ENCODE measurements around the gene TOE1.
"Not testable (repeated sequence)": the region's sequence is repeated elsewhere in the genome, so short reads cannot be mapped to it uniquely, and the experiment has no call there.

TOE1 gene

DNA sequence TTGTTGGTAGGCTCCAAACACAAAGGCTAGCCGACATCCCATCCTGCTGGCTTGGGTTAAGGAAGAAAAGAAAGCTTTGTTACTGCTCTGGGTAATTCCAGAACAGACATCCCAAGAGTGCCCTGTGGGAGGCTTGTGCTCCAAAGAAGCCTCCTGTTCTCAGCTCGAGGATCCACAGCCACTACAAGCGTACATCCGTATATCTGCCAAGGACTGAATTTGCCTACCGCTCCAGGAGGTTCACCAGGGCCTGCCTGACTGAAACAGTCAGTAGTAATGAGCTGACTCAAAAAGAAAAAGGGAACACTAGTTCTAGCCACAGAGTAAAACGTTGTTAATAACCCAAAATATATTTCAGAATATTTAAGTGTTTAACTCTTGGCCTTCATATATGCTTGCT is 25.1 kb downstream of the TOE1 start:
- H3K36me3 Mint-ChIP-seq = no peaks in the 10 kb centered on the region
- H3K27ac Mint-ChIP-seq = no peak overlapping the region
- H3K9me3 Mint-ChIP-seq = no peaks in the 10 kb centered on the region
- no peak overlapping the region for H3K4me3 Mint-ChIP-seq
- peaks cover 2% of the 10 kb centered on the region for H3K4me1 Mint-ChIP-seq
- no peaks in the 10 kb centered on the region for H3K27me3 Mint-ChIP-seq

DNA sequence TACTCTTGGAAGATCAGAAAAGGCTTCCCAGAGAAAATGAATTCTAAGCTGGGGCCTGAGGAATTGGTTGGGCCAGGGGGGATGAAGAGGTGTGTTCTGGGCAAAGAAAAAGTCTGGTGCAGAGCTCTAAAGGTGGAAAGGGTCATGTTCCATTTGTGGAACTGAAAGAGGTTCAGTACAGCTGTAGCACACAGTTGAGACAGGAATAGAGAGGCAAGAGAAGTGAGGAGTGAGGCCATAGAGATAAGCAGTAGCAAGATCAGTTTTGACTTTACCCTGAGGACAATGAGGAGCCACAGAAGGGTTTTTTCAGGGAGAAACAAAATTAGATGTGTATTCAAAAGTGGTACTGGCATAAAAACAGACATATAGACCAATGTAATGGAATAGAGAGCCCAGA is 30.6 kb downstream of the TOE1 start:
- no peaks in the 10 kb centered on the region for H3K9me3 Mint-ChIP-seq
- no peak overlapping the region for H3K27ac Mint-ChIP-seq
- no peaks in the 10 kb centered on the region for H3K36me3 Mint-ChIP-seq
- no peak overlapping the region for H3K4me3 Mint-ChIP-seq
- no peaks in the 10 kb centered on the region for H3K27me3 Mint-ChIP-seq
- H3K4me1 Mint-ChIP-seq = peaks cover 10% of the 10 kb centered on the region

DNA sequence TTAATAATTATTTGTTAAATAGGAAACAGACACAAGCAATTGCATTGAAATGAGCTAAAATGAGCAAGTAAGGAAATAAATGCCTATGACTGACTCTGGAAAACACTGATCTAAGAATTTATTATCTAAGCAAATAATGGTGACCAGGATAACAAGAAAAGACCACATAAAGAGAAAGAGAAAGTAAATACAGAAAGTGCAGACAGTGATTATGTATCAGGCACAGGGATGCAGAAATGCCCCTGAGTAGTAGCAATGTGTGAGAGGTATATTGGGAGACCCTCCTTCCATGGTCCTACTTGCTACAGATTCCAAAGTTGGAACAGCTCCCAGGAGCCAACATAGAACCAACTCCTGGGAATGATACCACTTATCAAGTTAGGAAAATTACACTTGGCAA is 33.6 kb downstream of the TOE1 start:
- no peaks in the 10 kb centered on the region for H3K9me3 Mint-ChIP-seq
- H3K4me3 Mint-ChIP-seq = no peak overlapping the region
- peaks cover 2% of the 10 kb centered on the region for H3K36me3 Mint-ChIP-seq
- peaks cover 10% of the 10 kb centered on the region for H3K4me1 Mint-ChIP-seq
- H3K27me3 Mint-ChIP-seq = no peaks in the 10 kb centered on the region
- no peak overlapping the region for H3K27ac Mint-ChIP-seq

DNA sequence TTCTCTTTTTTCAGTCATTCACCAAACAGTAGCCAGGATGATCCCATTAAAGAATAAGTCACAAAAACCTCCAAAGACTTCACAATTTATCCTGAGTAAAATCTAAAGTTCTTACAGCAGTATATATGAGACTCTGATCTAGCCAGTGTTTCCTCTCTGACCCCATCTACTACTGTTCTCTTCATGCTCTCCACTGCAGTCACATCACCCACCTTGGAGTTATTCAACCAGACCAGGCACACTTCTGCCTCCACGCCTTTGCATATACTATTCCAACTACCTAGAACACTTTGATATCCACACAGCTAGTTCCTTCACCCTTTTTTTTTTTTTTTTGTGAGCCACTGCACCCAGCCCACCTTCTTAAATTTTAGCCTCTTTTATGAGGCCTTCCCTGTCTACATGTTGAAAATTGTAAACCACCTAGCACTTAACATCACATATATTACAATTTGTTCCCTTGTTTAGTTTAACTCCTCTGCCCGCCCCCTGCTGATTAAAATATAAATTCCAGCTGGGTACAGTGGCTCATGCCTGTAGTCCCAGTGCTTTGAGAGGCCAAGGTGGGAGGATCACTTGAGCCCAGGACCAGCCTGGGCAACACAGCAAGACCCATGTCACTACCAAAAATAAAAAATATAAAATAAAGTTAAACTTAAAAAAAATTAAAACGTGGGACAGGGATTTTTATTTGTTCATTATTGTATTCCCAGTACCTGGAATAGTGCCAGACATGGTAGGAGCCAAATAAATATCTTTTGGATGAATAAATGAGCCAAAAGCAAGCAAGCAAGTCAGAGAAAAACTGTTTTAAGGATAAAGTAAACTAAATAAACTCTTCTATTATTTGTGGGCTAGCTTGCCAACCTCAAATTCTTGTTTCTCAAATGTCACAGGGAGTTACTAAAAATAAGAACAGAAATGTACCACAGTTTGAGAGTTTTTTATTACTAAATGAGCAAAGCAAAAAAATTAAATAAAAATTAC is 35.4 kb downstream of the TOE1 start:
- Mint-ChIP-seq H3K36me3 (peaks cover 3% of the 10 kb centered on the region), H3K4me3 (no peak overlapping the region), H3K27ac (no peak overlapping the region), H3K9me3 (no peaks in the 10 kb centered on the region), H3K4me1 (peaks cover 10% of the 10 kb centered on the region), H3K27me3 (no peaks in the 10 kb centered on the region)

DNA sequence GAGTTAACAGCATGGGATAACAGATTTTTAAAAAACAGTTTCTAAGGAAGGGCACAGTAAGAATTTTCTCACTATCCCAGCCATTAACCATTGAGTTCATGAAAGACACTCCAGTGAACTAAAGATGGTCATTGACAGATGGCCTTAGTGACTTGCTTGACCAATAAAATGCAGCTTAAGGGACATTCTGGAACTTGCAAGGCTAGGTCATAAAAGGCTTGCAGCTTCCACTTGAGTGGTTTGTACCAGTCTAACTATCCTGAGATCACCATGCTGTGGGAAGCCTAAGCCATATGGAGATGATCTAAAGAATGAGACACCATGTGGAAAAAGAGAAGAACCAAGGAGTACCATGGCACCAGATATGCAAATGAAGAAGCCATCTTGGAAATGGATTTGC is 38.2 kb downstream of the TOE1 start:
- H3K36me3 Mint-ChIP-seq = peaks cover 5% of the 10 kb centered on the region

DNA sequence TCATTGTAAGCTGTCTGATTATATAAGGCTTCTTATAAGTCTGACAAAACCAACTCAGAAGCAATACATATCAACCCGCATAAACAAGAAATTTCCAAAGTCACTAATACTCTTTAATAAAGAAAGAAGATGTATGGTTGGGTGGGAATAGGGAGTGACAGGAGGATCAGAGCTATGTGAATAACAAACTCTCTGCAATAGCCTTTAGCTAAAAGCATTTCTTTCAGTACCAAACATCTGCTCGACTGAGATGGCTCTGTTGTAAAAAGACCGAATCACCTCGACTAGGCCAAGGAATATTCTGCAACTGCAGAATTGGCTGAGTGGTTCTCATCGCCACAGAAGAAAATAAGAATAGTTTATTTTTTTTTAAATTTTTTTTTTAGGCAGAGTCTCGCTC is 39.6 kb downstream of the TOE1 start:
- H3K4me1 Mint-ChIP-seq = peaks cover 10% of the 10 kb centered on the region

More for the DNA sequence above, 38.2 kb downstream of the TOE1 start:
- peaks cover 10% of the 10 kb centered on the region for H3K4me1 Mint-ChIP-seq
- no peak overlapping the region for H3K27ac Mint-ChIP-seq
- no peaks in the 10 kb centered on the region for H3K9me3 Mint-ChIP-seq
- no peak overlapping the region for H3K4me3 Mint-ChIP-seq
- no peaks in the 10 kb centered on the region for H3K27me3 Mint-ChIP-seq

DNA sequence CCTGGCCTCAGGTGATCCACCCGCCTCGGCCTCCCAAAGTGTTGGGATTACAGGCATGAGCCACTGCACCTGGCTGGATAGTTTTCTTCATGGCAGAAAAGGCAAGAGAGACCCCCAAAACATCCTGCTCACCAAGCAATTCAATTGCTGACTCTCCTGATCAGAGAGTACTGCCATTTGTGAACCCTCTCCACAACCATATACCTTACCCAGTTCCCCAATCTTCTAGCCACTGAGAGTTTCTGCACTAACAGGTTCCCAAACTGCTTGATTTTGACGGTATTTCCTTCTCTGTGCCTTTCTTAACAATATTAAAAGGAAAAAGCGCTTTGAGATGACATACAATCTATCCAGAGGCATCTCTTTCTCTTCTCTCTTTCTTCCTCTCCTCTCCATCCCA is 40.2 kb downstream of the TOE1 start:
- Mint-ChIP-seq H3K9me3 (no peaks in the 10 kb centered on the region), H3K27ac (no peak overlapping the region), H3K27me3 (no peaks in the 10 kb centered on the region), H3K36me3 (peaks cover 8% of the 10 kb centered on the region), H3K4me3 (no peak overlapping the region), H3K4me1 (peaks cover 4% of the 10 kb centered on the region)

More for the DNA sequence above, 39.6 kb downstream of the TOE1 start:
- no peak overlapping the region for H3K27ac Mint-ChIP-seq
- H3K9me3 Mint-ChIP-seq = no peaks in the 10 kb centered on the region
- peaks cover 8% of the 10 kb centered on the region for H3K36me3 Mint-ChIP-seq
- no peaks in the 10 kb centered on the region for H3K27me3 Mint-ChIP-seq
- H3K4me3 Mint-ChIP-seq = no peak overlapping the region

DNA sequence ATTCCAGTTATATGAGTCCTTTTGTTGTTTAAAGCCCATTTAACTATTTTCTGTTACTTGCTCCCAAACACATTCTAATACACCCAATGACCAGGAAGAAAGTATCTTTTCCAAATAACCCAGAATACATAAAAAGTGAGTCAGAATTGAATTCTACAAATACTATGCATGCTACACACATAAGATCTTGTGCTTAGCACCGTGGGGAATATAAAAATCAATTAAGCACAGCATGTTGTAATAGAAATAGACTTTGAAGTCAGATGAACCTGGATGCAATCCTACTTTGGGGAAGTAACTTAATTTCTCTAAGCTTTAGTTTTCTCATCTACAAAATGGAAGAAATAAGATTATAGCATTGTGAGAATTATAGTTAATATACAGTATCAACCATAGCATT is 40.8 kb downstream of the TOE1 start:
- H3K9me3 Mint-ChIP-seq = no peaks in the 10 kb centered on the region
- no peaks in the 10 kb centered on the region for H3K4me1 Mint-ChIP-seq
- H3K4me3 Mint-ChIP-seq = no peak overlapping the region
- H3K36me3 Mint-ChIP-seq = peaks cover 8% of the 10 kb centered on the region
- no peaks in the 10 kb centered on the region for H3K27me3 Mint-ChIP-seq
- no peak overlapping the region for H3K27ac Mint-ChIP-seq

DNA sequence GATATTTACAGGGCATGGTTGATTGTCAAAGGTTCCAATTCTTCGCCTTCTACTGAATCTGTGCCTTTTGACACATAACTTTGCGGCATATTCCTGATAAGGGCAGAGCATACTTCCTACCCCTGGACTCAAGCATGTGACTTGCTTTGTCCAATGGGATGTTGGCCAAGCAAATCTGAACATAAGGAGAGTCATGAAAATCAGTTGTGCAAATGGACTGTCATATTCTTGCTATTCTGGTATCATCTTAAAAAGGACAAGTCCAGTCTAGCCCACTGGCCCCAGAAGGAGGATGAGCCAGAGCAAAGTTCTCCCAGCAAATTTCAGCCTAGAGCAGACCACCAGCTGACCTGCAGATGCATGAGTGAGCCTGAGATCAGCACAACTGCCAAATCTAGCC is 41.3 kb downstream of the TOE1 start:
- Mint-ChIP-seq H3K27ac (no peak overlapping the region), H3K4me3 (no peak overlapping the region), H3K4me1 (no peaks in the 10 kb centered on the region), H3K36me3 (peaks cover 8% of the 10 kb centered on the region), H3K27me3 (no peaks in the 10 kb centered on the region), H3K9me3 (no peaks in the 10 kb centered on the region)

DNA sequence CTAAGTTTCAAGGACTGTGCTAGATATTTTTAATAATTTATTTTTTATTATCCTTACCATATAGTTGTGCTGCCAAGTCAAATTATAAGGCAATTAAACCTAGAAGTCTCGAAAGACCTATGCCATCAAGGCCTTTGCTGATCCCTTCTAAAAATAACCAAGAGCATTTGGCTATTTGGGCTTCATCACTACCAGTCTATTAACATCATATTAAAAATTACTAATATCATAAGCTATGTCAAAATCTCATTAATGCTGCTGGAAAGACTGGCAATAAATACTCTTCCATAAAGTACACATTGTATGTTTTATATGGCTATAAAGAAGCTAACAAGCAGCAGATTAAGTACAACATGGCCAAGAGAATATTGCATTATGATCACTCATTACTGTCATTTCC is 43.2 kb downstream of the TOE1 start:
- Mint-ChIP-seq H3K27ac (no peak overlapping the region), H3K36me3 (peaks cover 6% of the 10 kb centered on the region), H3K4me1 (no peaks in the 10 kb centered on the region), H3K4me3 (no peak overlapping the region), H3K27me3 (no peaks in the 10 kb centered on the region), H3K9me3 (no peaks in the 10 kb centered on the region)

DNA sequence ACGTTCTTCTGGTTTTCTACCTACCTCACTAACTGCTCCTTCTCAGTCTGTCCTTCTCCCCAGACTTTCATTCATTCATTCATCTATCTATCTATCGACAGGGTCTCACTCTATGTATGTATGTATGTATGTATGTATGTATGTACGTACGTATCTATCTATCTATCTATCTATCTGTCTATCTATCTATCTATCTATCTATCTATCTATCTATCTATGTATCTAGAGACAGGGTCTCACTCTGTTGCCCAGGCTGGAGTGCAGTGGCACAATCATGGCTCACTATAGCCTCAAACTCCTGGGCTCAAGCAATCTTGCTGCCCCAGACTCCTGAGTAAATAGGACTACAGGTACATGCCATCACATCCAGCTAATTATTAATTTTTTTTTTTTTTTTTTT is 44.2 kb downstream of the TOE1 start:
- H3K36me3 Mint-ChIP-seq, H3K4me3 Mint-ChIP-seq, H3K9me3 Mint-ChIP-seq, H3K4me1 Mint-ChIP-seq, H3K27me3 Mint-ChIP-seq, H3K27ac Mint-ChIP-seq: not testable (repeated sequence)

DNA sequence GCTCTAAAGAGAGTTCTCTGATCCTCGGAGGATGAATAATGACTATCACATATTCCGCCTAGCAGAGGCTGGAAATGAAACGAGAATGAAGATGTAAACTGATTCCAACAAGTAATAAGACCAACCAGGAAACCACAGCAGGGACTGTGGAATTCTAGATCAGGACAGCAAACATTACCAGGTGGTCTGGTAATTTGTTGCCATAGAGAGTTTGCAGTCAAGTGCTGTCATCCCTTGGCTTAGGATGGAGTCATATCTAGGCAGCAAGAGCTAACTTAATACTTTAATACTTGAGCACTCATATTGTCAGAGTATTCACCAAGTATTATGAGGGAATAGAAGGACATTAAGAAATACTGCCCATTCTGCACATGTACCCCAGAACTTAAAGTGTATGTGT is 45.3 kb downstream of the TOE1 start:
- no peaks in the 10 kb centered on the region for H3K9me3 Mint-ChIP-seq
- peaks cover 5% of the 10 kb centered on the region for H3K36me3 Mint-ChIP-seq
- no peak overlapping the region for H3K27ac Mint-ChIP-seq
- no peak overlapping the region for H3K4me3 Mint-ChIP-seq
- H3K27me3 Mint-ChIP-seq = no peaks in the 10 kb centered on the region
- H3K4me1 Mint-ChIP-seq = no peaks in the 10 kb centered on the region

DNA sequence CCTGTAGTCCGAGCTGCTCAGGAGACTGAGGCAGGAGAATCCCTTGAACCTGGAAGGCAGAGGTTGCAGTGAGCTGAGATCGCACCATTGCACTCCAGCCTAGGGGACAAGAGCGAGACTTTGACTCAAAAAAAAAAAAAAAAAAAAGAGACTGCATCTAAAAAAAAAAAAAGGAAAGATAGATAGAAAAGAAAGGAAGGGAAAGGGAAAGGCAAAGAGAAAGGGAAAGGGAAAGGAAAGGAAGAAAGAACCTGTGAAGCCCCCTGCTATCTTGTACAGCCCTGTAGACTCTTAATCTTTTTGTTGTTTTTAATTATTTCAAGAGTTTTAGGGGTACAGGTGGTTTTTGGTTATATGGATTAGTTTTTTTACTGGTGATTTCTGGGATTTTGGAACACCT is 46.2 kb downstream of the TOE1 start:
- Mint-ChIP-seq H3K36me3 (peaks cover 3% of the 10 kb centered on the region), H3K27me3 (no peaks in the 10 kb centered on the region), H3K4me3 (no peak overlapping the region), H3K4me1 (no peaks in the 10 kb centered on the region), H3K9me3 (no peaks in the 10 kb centered on the region), H3K27ac (no peak overlapping the region)

Data from activated naive CD4-positive, alpha-beta T cell treated with anti-CD3 and anti-CD28 coated beads, Interleukin-2, amount 50 U/mL, for 24 hours (primary cell).